SK-N-MC (cell line): Measurements from ENCODE around the gene MMP25.

ENCODE experiments used
- EZH2 ChIP-seq: fragments of 200-600 bp; sonication (generic); IDR thresholded peaks from one replicate; pipeline ENCODE4 v1.6.1; 2017; ENCODE audit warnings: antibody characterized with exemption
- FOXP2 ChIP-seq: optimal IDR thresholded peaks from 2 replicates; pipeline ENCODE3; 2011; ENCODE audit warnings: mild to moderate bottlenecking, moderate library complexity; ENCODE audit not compliant: insufficient read depth; ENCODE audit errors: extremely low read length, control extremely low read depth
- POLR2AphosphoS5 ChIP-seq: IDR thresholded peaks from 2 replicates; pipeline ENCODE4 v1.6.1; 2012; ENCODE audit warnings: mild to moderate bottlenecking, low read depth, low read length, borderline replicate concordance

- TF ChIP-seq EZH2 (no peak), POLR2AphosphoS5 (no peak), FOXP2 (no peak)
Measured at GRCh38 chr16:3050487-3050886, 4.1 kb downstream of the MMP25 start.
